Neural cell (in vitro differentiated cells): ENCODE data around the gene RPIA.

Source experiments
- EP300 ChIP-seq: fragments of 450-650 bp; conservative IDR thresholded peaks from 2 replicates; pipeline ENCODE4 v1.6.1; 2014; ENCODE audit warnings: antibody characterized with exemption, mild to moderate bottlenecking, moderate library complexity; ENCODE audit not compliant: poor library complexity, severe bottlenecking
- EZH2 ChIP-seq: fragments of 200-600, 300-800 bp; shearing (Covaris generic), sonication (generic); IDR thresholded peaks from 2 replicates; pipeline ENCODE4 v1.6.1; 2014; ENCODE audit warnings: antibody characterized with exemption, low read length, borderline replicate concordance, mild to moderate bottlenecking; ENCODE audit not compliant: insufficient read depth, poor library complexity, severe bottlenecking
- POLR2AphosphoS5 ChIP-seq: IDR thresholded peaks from 2 replicates; pipeline ENCODE4 v1.6.1; 2012
- RAD21 ChIP-seq: fragments of 450-650 bp; conservative IDR thresholded peaks from 2 replicates; pipeline ENCODE4 v1.6.1; 2014; ENCODE audit warnings: antibody characterized with exemption, mild to moderate bottlenecking, moderate library complexity
- SMC3 ChIP-seq: fragments of 450-650 bp; conservative IDR thresholded peaks from 2 replicates; pipeline ENCODE4 v1.6.1; 2014; ENCODE audit warnings: antibody characterized with exemption, mild to moderate bottlenecking, moderate library complexity; ENCODE audit not compliant: poor library complexity
- TF ChIP-seq, protein P1 (sequence below): fragments of 450-650 bp; IDR thresholded peaks from 2 replicates; pipeline ENCODE4 v1.5.1; 2014; ENCODE audit warnings: antibody characterized with exemption, mild to moderate bottlenecking, moderate library complexity; ENCODE audit not compliant: poor library complexity, severe bottlenecking

DNA sequence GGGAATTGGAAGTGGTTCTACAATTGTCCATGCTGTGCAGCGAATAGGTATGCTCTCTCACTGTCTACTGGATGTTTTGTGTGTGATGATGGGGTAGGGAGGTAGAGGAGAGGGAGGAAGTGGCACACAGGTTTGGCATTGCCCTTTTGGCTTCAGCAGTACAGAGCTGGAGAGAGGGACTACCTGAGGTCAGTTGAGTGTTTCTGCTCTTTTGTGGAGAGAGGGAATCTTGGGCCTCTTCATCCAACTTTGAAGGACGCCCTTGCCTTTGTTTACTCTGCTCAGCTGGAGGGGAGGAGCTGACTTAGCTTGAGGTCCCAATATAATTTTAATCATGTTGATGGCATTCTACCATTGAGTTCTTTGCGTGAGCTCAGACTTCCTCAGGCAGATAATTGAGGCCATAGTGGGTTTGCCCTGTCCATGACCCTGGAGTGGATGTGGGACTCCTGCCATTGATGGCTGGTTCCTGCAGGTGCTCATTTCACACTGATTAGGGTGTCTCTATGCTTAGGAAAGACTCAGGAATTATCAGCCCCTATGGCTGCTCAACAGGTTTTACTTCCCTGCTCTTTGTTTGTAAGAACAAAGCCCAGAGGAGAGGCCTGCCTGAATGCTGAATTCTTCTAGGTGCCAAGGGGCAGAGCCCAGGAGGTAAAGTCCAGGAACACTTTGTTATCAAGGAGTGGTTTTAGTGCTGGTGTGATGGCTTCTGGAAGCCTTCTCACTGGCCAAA, 7.2 kb downstream of the RPIA start:
- TF ChIP-seq POLR2AphosphoS5 = no peak
- TF ChIP-seq, protein P1, sequence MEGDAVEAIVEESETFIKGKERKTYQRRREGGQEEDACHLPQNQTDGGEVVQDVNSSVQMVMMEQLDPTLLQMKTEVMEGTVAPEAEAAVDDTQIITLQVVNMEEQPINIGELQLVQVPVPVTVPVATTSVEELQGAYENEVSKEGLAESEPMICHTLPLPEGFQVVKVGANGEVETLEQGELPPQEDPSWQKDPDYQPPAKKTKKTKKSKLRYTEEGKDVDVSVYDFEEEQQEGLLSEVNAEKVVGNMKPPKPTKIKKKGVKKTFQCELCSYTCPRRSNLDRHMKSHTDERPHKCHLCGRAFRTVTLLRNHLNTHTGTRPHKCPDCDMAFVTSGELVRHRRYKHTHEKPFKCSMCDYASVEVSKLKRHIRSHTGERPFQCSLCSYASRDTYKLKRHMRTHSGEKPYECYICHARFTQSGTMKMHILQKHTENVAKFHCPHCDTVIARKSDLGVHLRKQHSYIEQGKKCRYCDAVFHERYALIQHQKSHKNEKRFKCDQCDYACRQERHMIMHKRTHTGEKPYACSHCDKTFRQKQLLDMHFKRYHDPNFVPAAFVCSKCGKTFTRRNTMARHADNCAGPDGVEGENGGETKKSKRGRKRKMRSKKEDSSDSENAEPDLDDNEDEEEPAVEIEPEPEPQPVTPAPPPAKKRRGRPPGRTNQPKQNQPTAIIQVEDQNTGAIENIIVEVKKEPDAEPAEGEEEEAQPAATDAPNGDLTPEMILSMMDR = no peak
- no peak for TF ChIP-seq EZH2
- TF ChIP-seq RAD21 = no peak
- TF ChIP-seq SMC3 = no peak
- no peak for TF ChIP-seq EP300
